Activated gamma-delta T cell treated with Interleukin-2 at 50 U/mL for 16 hours (primary cell): Measurements from ENCODE around the gene LOXHD1.

Experiments used
- DNase-seq: peaks from one replicate; pipeline ENCODE4 v3.0.0-alpha.2; 2020

The LOXHD1 gene

DNA sequence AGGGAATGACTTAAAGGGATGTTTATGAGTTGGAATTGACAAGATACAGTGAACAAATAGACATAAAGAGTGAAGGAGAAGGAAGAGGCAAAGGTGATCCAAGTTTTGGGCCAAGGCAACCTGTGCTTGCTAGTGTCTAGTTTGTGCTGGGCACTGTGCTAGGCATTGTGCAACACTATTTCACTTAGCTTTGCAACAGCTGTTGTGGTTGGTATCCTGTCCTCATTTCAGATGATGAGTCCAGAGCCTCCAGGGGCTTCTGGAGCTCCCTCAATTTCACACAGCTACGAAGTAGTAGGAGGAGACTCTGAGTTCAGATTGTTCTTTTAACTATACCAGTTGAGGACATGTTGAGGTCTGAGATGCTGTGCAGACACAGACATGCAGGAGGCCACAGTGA lies 18.1 kb upstream of the LOXHD1 start:
- DNase-seq, result no peak

DNA sequence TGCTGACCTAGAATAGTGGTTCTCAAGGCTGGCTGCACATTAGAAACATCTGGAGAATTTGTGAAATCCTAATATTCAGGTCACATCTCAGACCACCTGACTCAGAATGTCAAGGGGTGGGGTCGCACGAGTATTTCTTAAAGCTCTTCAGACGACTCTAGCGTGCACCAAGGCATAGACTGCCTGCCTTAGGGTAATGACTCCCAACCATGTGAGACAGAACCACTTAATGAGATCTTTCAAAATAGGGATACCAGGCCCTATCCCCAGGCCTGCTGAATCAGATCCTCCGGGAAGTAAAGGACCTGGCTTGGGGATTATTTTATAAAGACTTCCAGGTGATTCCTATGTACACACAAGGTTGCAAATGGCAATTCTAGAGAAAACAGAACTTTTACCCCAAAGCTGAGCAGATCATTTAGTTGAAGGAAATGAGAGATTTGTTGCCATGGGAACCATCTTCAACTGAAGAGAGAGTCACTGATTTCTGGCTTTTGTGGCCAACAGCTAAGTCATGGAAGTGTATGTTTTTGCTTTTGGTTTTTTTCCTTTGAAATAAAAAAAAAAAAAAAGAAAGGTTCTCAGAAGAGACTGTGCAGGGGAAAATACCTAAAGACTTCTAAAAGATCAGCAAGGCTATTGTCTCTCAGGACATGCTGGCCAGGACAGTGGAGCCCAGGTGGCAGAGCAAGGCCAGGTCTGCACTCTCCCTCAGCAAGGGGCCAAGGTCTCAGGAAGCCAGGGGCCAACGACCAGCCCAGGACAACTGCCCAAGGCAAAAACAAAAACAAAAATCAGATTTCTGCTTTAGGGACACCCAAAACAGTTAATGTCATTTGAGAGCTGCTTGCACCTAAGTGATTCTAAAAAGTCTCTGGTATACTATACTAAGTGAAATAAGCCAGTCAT lies 15.3 kb upstream of the LOXHD1 start:
- no peak for DNase-seq

DNA sequence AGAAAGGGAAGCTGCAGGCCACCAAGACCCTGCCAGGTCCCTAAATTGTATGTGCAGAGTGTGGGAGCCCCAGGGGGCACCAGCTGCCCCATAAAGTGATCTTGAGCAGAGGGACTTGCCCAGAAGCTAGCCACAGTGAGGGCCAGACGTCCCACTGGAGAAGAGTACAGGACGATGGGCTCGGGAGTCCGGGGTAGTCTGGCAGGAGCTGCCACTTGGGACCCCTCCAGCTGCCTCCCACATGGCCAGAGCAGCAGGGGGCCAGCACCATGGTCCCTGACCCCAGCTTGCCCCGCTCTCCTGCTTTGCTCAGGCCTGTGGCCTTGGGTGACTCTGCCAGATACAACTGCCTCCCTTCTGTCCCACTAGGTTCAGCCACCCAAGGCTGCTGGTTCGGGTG lies 11.7 kb upstream of the LOXHD1 start:
- no peak for DNase-seq

DNA sequence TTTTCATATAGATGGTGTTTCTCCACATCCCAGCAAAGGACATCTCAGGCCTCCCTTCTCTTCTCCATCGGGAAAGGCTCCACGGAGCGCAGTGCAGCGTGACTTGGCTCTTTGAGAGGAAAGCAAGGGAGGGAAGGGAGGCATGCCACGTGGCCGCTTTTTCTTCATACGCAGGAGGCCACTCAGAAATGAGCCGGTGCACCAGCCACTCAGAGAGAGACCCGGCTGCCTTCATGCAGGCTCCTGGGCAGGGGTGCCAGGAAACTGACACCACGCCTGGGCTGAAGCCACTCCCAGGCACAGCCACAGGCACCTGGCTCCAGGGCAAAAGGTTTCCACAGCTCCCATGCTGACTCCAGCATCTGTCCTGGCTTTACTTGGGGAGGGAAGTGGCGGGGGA lies 11.1 kb upstream of the LOXHD1 start:
- no peak for DNase-seq

DNA sequence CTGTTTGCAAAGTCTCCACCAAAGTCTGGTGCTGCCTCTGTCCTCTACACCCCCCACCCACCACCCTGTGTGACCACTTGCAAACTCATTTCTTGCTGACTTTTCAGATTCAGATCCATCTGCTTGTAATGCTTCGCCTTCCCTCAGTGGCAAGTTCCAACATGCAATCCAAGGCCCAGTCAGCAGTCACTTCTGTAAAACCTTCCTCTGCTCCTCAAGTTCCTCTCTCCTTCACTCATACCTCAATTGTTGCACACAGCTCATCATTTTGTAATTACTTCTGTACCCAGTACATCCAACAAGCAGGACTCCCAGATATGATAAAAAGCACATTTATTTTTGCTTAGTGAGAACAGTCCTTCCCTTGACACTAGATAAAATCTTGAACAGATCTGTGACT lies 6.5 kb upstream of the LOXHD1 start:
- DNase-seq, result no peak

DNA sequence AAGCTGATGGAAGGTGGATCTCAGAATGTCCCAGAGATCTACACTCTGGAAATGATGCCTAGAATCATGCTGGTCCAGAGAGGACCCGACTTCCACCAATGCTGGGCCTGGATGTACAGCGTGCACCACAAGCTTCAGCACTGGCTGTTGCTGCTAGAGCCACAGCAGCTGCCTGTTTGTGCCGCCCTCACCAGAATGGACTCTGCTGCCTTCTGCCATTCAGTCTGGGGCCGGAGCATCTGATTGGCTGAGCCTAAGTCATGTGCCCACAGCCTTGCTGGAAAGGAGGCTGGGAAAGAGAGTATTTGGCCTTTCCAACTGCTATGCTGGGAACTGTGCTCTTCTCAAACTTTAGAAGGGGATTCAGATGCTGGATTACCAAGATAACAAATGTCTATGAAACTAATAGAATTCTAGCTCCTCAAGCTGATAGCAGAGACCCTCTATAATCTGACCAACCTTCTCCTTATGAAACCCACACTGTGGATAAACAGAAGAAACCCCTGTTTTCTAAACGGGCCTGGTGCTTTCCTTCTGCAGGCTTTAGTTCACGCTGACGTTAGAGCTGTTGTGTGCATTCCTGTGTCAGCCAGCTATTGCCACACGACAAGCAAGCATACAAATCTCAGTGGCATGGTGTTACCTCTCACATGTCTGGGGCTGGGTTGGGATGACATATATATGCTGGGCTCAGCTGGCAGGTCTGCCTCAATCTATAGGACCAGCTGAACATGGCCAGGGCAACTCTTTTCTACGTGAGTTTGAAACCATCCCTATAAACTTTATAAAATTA lies 4.1 kb upstream of the LOXHD1 start:
- no peak for DNase-seq

DNA sequence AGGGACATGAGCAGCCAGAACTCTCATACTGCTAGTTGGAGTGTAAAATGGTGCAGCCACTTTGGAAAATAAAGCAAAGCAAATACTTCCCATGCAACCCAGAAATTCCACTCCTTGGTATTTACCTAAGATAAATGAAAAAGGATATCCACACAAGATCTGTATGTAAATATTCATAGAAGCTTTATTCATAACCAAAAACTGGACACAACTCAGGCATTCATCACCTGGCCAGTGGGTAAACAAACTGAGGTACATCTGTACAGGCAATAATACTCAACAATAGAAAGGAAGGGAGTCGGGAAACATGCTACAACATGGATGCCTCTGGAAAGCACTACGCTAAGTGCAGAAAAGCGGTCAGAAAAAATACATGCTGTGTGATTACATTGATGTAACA lies 2.5 kb upstream of the LOXHD1 start:
- no peak for DNase-seq

DNA sequence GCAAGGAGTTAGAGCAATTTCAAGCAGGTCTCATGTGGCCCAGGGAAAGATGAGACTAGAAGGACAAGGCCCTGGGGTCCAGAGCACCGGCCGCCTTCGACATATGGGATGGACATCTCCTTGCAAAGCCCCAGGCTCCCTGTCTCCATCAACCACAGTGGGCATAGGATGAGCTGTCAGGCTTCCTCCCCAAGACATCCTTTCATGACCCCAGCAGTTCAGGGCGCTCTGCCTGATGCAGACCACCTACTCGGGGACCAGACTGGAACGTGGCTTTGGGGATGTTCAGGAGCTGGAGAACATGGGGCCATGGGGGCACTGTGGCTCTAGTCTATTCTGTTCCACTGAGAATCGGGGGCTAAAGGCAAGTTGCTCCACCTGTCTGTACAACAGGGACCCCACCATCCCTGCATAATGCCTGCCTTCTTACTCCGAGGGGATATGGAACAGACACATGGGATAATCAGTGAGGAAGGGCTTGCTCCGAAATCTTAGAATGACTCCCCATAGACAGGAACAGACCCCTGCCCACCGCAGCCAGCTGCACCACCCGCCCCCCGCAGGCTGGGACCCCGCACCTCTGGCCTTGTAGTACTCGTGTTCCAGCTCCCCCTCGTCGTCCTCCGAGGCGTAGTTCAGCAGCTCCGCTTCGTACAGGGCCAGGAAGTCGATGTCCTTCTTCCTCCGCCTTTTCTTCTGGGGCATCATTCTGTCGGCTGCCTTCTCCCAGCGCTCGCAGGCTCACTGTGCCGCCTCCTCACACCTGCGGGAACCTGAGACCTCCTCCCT lies 500 bp downstream of the LOXHD1 start:
- DNase-seq, result no peak

DNA sequence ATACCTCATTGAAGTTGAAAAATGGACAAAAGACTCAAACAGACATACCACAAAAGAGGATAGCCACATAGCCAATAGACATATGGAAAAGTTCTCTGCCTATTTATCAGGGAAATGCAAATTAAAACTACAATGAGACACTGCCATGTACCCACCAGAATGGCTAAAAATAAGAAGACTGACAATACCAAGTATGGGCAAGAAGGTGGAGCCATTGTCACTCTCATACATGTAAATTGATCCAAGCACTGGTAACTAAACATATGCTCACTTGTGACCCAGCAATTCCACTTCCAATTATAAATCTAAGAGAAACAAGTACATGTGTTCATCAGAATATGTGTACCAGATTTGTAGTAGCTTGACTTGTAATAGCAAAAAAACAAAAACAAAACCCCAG lies 4.6 kb downstream of the LOXHD1 start:
- DNase-seq, result no peak

DNA sequence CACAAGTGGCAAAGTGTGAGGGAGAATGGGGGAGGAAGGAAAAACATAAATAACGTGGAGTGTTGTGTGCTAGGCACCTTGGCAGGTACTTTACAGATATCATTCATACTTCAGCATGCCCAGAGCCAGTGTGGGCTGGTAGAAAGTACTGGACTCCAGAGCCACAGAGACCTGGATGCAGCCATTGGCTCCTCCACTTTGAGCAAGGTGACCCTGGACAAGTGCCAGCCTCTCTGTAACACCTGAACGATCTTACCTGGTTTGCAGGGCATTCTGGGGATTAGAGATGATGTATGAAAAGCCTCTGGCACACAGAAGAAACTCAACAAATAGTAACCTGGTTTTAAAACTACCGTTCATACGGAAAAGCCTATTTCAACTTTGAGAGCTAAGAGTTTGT lies 6.3 kb downstream of the LOXHD1 start:
- DNase-seq, result no peak

DNA sequence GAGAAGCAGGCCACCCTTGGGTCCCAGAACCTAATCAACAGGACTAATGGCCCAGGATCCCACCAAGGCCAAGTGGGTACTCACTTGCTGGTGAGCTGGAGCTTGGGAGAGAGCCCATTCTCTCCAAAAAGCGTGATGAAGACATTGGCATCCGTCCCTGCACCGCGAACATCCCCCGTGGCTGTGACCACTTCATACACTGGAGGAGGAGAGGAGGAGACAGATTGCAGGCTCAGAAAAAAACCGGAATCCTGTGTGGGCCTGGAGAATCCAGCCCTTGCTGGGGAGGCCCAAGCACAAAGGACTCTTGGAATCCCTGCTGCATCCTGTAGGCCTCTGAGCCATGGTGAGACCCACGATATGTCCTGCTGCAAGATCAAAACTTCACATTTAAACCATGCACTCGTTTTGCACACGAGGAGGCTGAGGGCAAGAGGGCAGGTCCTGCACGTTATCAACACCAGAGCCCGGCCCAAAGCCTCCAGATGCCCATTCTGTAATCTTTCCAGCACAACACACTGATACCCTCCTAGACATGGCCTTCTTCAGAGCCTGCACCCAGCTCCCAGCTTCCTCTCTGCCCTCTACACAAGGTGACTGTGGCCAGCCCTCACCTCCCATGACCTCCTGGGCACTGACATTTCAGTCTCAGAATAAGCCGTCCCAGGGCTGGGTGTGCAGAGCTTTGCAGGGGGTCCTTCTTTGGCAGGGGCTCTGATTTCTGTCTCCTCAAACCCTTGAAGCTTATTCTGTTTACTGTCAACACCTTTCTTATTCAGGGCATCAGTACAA lies 7.8 kb downstream of the LOXHD1 start:
- no peak for DNase-seq

DNA sequence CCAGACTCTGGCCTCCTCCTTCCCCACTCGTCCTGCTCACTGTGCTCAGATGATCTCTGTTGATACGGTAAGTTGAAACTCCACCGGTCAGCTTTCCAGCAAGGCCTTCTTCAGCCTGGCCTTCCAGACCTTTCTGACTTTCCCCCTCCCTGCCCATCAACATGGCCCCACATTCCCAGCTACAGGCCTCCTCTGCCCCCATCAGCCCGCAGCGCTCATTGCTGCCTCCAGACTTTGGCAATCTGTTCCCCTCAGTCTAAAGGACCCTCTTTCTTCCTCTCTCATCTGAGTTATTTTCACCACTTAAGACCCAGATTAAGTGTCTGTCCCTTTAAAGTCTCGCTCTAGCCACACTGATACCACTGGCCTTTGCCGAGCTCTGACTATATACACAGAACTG lies 10.6 kb downstream of the LOXHD1 start:
- no peak for DNase-seq

DNA sequence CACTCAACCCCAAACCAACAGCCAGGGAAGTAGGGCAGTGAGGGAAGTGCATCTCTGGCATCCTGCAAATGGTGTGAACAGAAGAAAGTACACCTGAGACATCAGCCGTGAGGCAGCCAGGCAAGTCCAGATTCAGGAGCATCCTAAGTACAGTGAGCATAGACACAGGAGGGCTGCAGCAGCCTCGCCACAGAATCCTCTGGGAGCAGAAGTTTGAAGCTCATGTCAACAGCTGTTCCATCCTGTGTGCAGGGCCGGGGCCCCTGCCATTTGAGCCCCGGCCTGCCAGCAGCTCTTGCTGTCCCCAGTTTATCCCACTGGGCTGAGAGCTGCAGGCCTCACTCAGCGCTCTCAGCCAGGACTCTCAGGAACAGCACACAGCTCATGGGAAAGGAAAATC lies 14.5 kb downstream of the LOXHD1 start:
- DNase-seq, result no peak

DNA sequence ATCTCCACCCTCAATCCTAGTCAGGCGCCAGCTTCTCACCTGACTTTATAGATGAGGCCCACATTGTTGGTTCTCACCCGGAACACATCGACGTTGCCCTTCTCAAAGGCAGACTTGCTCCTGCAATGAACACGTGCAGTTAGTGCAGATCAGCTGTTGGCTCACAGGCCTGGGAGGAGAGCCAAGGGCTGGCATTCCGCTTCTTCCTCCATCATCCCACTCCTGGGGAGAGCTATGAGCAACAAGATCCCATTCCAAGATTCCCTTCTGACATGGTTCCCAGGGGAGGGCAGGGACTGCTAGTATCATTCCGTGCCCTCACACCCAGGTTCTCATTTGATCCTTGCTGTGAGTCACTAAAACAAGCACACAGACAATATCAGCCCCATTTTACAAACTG lies 15.1 kb downstream of the LOXHD1 start:
- DNase-seq, result no peak

DNA sequence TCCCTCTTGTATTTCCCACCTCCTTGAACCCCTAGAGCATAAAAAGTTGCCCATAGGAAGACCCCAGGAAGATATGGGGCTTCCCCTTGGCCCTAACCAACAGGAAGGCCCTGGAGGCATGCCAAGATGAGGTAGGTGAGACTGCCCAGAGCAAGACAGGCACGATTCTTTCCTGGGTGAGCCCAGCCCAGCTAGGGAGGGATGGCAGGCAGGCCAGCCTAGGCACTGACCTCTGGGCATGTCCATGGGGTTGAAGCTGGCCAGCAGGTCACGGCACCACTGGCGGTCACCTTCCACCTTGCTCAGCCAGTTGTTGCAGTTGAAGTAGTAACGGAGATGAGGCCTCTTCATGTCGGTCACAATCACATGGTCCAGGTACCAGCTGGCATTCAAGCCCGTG lies 17.6 kb downstream of the LOXHD1 start:
- no peak for DNase-seq

DNA sequence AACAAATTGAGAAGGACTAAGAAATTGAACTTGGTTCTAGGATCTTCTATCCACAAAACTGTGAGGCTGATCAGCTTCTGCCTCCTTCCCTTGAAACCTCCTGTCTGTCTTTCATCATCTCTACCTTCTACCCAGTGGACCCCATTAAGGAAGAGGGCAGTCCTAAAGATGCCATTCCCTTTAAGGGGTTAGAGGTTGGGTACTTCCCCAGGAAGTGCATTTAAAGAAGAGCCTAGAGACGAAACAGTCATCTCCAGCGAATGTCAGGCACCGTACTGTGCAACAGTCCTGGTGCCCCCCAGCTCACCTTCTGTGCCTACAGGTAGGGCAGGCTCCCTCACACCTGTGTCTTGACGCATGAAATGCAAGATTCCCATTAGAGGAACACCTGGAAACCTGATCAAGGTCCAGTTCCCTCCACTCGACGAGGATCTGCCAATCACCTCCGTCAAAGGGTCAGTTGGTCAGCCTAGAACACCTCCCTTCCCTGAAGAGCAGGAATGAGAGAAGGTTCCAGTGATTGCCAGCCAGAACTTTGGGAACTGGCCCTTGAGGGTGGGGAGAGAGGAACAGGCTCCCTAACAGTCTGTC lies 20.9 kb downstream of the LOXHD1 start:
- DNase-seq, result no peak

DNA sequence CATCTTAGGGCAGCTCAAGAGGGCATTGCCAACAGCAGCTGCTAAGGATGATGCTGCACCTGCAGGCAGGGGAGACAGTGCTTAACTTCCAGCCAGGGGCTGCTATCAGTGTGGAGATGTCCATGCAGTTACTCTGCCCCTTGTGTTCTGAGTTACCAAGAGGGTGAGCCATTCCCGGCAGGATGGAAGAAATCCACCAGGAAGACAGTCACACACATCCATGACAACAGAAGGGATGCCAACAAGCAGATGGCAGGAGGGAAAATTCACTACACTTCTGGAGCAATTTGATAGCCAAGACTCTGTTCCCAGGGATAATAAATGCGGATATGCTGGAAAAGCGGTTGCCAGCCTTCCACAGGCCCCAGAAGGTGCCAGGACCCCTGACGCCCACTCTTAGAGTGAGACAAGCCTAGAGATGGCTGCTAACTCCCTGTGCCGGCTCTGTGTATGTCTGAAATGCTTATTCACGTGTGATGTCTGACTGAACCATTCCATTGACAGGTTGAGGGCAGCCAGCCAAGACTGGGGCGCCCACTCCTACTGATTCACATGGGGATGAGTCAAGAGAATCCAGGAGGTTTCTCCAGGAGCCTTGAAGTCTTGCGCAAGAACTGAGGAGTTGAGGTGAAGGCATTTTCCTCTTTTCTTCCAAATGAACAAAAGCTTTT lies 24.5 kb downstream of the LOXHD1 start:
- no peak for DNase-seq

DNA sequence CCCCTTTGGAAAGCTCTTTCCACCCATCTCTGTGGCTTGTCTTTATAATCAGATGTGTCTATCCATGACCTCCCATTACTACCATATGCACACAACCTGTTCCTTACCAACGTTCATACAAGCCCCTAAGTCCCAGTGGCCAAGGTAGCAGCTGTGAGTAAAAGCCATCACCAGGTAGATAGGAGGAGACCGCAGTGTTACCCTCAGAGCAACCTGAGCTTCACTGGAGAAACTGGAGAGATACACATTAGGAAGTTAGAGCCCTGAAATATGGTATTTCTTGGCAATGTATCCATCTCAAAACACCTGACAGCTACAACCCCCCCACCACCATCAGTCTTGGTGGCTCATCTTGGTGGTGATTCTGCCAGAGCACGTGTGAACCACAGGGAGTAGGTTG lies 26.0 kb downstream of the LOXHD1 start:
- no peak for DNase-seq

DNA sequence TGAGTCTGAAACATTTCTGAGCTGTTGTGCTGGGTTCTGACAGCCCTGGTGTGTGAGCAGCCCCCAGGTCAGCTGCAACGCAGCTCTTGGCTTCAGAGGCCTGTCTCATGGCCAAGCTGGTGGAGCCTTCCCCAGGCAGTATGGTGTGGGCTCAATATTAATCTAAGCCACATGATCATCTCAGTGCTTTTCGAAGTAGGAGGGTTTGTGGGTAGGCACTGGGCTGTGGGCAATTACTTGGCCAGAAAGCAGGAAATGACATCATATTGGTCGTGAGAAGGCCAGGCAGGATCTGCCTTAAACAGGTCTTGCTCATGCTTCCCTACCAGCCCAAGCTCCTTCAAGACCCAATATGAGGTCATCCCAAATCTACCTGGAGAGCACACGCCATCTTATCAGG lies 26.9 kb downstream of the LOXHD1 start:
- no peak for DNase-seq

DNA sequence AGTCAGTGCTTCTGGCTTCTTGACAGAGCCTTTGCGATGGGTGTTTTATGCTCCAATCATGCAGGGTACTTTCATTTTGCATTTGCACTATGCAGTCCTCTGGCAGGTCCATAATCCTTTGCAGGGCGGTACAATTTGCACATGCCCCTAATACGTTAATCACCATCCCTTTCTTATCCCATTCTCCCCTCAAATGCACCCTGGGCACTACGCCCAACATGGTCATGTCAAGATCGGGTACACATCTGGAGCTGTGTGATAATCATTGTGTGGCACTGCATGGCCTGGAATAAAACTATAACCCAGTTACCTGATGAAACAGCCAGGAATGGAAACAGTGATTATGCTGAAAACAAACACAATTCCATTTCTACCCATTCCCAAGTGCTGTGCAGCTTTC lies 27.7 kb downstream of the LOXHD1 start:
- no peak for DNase-seq

DNA sequence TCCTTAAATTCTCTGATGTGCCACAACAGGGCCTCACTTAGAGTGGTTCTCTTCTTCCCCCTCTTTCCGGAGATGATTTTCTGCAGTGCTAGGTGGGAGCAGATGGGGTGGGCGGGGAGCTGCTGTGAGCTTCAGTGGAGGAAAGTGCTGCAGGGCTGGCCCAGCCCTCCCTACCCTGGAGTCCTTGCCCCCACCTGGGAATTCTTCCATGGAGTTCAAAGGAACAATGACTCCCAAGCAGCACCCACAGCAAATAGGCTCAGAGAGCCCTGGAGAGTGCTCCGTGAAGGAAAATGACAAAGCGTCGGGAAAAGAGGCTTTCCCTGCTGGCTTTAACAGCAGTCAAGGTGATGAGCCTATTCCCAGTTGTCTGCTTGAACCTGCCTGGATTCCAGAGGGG lies 28.8 kb downstream of the LOXHD1 start:
- no peak for DNase-seq

DNA sequence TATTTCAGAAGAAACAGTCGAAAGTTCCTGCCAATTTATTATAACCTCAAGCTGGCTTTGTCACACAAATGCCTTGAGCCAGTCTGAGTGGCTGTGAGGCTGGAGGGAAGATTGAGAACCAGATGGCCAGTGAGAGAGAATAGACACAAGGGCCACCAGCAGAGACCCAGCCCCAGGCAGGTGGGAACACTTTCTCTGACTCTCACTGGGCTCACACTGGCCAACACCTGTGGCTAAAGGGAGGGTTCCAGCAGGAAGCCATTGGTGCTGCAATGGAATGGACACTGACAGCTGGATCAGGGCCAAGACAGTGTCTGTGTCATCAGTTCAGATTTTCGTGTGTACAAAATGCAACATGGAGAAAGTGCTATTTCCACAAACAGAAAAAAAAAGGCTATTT lies 29.9 kb downstream of the LOXHD1 start:
- no peak for DNase-seq
